NCI-H524 (cell line): ENCODE data around the gene COL5A1.

Source experiments
- DNase-seq, 2 experiments: peaks; one replicate each; lab custom pipeline; 2025; lab: John Stamatoyannopoulos, UW

COL5A1 gene

DNA sequence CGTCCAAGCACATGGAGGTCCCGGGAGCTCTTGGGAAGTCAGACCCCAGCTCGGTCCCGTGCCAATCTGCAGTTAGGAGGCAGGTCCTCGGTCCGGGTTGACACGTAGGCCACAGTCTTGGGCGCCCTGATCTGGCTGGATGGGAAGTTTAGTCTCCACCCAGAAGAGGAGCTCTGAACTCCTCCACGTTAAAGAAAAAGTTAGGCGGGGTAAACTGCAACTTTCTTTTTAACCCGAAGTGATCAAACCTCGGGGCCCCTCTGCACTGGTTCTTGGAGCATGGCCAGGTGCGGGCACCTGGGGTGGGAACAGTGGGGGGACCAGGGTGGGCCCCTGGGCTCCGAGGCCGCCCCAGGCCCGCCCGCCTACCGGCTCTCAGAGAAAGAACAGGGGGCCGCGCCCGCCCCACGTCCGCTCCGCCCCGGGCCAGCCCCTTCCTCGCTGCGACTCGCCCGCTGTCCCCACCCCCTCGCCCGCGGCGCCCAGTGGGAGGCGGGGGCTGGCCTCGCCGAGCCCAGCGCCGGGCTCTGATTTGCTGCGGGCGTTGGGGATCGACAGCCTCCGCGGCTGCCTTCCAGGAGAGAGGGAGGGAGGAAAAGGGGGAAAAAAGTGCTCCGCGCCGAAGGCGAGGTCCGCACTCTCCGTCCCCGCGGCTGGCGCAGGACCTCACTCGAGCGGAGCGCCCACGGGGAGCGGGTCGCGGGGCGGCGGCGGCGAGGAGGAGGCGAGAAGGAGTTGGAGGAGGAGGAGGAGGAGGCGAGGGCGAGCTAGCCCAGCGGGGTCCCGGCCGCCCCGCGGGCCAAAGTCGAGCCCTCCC lies at the start of gene COL5A1:
TSS of gene COL5A1 (plus strand) at position 631 of the 817 bp plus-strand sequence. CDS start 385 bp downstream, outside the sequence.
- peak; percentile 81 to 89 for DNase-seq

GRCh38 chr9:134592018-134592818 lies 49.4 kb upstream of the COL5A1 start:
- DNase-seq = no peak

DNA sequence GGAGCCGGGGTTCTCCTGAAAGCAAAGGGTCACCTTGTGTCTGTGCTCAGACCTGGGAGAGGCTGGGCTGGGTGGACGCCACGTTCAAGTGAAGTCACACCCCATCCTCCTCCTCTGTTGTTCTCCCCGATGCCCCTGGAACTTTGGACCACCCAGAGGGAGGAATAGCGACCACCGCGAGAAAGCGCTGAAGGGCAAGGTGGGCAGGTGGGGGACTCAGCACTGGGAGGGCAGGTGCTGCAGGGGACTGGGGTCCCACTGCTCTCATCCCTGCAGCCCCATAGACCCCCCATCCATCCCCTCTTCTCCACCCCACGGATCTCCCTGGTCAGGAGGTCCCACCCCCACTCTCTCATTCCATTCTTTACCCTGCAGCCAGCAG lies 48.8 kb upstream of the COL5A1 start:
- no peak for DNase-seq

DNA sequence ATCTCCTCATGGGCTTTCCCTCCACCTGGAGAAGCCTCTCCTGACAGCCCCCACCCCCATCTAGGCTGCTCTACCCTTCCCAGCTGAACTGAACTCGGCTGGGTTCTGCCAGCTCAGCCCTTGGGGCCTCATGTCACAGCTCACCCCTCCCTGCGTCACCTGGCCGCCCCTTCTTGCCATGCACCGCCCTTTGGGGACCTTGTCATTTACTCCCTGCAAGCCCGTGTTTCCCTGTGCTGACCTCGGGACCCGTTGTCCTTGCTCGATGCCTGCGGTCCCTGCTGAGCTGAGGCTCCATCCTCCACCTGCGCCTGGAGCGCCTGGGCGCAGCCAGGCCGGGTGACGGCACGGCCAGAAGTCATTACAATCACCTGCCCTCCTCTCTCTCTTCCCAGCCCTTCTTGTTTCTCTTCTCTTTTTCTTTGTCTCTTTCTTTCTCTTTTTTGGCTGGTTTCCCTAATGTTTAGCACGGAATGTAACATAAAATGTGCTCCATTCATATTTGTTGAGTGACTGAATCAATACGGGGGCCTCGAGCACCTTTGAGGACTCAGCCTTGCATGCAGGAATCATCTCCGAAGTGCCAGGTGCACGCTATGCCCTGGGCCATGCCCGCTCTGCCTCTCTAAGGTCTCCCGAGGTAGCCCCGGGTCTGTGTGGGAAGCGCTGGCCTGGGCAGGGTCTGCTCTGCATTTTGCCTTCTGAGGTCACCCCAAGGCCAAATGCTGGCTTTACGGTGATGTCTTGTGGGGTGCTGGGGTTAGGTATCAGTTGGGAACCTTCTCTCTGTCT lies 48.1 kb upstream of the COL5A1 start:
- no peak for DNase-seq

DNA sequence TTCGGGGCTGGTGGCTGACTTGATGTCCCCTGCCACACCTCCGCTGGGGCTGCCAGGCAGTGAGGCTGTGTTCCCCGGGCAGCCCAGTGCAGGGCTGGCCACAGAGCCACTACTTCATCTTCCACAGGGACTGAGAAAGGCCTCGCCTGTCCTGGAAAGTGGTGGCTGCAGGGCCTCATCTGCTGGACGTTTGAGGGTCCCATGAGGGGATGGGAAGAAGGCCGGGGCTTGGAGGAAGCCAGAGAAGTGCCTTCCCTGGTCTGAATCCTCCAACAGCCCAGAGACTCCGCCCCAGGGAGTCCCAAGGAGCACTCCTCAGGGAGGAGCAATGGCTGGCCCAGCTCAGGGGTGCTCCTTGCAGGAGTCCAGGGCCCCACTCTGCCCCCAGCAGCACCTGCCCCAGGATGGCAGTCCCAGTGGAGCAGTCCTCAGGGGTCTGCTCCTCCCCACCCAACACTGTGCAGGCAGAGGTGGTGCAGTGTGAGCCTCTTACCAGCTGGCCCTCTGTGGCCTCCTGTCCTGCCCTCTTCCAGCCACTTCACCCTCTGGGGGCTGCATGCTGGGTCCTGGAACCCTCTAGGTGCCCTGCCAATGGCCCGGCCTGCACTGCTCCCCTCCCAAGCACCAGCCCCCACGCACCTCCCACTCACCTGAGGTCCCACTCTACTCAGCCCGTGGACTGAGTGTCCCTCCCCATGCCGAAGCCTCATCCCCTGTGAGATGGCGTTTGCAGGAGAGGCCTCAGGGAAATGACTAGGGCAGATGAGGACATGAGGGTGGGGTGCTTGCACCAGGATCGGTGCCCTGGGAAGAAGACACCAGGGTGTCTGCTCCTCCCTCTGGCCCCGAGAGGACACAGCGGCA lies 47.3 kb upstream of the COL5A1 start:
- DNase-seq = no peak

- DNase-seq = no peak
These were observed 46.6 kb upstream of the COL5A1 start for GRCh38 chr9:134595014-134595413.

- DNase-seq = no peak
These were observed 44.3 kb upstream of the COL5A1 start for GRCh38 chr9:134597041-134597913.

- DNase-seq = no peak
These were observed 43.4 kb upstream of the COL5A1 start for GRCh38 chr9:134597957-134598883.

DNA sequence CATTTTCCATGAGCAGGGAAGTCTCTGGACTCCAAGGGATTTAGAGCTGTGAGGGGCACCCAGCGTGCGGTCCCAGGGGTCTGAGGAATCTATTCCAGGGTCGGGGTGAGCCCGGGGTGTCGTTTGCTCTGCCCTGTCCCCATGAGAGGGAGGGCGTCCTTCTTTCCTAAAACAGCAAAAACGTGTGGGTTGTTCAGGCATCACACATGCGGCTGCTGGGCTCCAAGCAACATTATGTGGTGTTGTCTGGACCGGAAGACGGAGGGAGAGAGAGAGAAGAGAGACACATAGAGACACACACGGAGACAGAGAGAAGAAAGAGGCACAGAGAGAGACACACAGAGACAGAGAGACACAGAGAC lies 42.7 kb upstream of the COL5A1 start:
- no peak for DNase-seq

GRCh38 chr9:134600371-134600770 lies 41.2 kb upstream of the COL5A1 start:
- DNase-seq = peak; percentile 6 to 52

- no peak for DNase-seq
These were observed 40.6 kb upstream of the COL5A1 start for GRCh38 chr9:134600836-134601638.

DNA sequence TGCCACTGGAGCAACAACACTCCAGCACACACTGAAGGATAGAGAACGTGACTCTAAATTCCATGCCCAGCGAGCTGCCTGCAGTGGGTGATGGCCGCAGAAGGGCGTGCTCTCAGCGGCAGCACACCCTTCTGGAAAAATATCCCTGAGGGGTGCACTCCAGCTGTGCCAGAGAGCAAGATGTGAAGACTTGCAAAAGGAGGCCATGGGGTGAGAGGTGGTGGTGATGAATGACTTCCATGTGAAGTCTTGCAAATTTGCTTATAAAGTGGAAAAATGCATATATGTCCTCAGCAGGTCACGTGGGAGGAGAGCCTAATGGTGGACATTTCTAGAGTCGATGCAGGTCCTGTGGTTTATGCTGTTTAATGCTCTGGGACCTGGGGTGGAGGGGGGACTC lies 39.8 kb upstream of the COL5A1 start:
- no peak for DNase-seq

DNA sequence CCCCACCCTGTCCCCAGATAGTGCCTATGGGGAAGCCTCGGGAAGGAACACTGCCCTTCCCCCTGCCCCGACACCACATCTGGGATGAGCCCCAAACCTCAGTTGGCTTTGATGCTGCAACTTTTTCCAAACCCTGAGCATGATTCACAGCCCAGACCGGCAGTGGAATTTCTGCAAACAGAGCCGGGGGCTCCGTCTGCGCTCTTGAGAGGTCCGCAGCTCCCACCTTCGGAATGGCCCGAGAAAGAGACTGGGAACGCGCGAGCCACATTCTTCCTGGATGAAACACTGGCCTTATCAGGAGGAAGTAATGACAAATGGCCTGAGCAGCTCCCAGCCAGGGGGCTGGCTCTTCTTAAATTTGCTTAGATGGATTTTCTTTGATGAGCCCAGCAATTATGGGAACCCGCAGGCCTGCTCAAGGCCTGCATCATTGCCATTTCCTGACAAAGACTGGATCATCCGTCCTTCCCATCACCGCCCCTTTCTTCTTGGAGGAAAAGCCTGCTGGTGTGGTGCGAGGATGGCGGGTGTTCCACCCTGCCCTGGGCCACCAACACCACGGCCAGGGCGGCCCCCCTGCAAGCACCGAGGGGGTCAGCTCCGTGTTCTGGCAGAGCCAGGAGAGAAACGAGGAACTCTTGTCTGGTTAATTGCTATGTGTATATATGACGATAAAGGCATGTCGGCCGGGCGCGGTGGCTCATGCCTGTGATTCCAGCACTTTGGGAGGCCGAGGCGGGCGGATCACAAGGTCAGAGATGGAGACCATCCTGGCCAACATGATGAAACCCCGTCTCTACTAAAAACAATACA lies 38.8 kb upstream of the COL5A1 start:
- DNase-seq = no peak

DNA sequence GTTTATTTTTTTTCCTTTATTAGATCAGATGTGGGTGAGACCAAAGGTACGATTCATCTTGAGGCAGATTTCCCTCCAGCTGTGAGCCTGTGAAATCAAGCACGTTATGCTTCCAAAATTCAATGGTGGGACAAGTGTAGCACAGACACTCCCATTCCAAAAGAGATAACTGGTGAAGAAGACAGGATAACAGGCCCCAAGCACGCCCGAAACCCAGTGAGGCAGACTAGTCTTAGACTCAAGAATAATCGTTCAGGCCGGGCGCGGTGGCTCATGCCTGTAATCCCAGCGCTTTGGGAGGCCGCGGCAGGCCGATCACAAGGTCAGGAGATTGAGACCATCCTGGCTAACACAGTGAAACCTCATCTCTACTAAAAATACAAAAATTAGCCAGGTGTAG lies 36.8 kb upstream of the COL5A1 start:
- DNase-seq = no peak

DNA sequence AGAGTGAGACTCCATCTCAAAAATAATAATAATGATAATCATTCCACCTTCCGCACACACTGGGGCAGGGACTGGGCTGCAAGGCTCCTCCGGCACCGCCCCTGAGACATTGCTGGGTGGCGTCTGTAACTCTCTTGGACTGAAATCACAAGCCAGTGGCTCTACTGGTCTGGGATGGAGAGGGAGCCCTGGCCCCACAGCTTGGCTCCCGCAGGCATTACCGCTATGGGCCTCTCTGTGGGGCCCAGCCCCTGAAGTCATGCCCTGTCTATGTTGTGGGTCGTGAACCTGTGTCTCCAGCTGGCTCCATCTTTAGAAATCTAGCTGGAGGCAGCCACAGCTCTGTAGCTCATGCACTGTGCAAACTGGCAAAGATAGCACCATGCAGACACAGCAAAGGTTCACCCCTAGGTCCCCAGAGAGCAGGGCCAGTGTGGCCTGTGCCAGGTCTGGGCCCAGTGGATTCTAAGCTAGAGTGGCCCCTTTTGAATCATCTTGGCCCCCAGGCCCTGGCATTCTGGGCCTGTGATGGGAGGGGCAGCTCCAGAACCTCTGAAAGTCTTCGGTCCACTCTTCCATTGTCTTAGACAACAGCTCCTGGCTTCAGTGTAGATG lies 36.1 kb upstream of the COL5A1 start:
- no peak for DNase-seq

DNA sequence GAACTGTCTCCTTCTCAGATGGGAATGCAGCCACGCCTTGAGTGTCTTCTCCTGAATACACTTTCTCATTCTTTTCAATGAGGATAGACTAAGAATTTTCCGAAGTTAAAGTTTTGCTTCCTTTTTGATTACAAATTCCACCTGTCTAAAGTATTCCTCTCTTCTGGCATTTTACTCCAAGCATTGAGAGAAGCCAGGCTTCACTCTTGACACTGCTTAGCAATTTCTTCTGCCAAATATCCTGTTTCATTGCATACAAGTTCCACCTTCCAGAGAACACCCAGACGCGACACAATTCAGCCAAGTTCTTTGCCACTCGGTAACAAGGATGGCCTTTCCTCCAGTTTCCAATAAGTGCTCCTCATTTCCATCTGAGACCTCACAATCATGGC lies 35.6 kb upstream of the COL5A1 start:
- no peak for DNase-seq
